ENCODE measurements around the gene DIS3L. TPM values are rescaled to one million over a fixed set of nuclear protein-coding genes. Genes with fewer than 3 reads are reported as not detected.

The DIS3L gene
- total and polyA plus RNA-seq, 2 of the 4 experiments (the other 2 are of a cell fraction) = 5.1 to 14.5 TPM

GRCh38 chr15:66378814-66379430, 85.6 kb downstream of the DIS3L start:
- H3K4ac ChIP-seq (ENCODE audit: low read depth, low read length) = no peak overlapping the region
- H3K23ac ChIP-seq (ENCODE audit: low read depth, low read length) = no peak overlapping the region
- ChIA-PET POLR2A (ENCODE audit: unreplicated experiment) (no interaction called here), CTCF (interaction anchor here (1.5 kb wide), 1 partner anchor 118 kb away, joined by 3 read pairs; the partner anchor contains the start of gene SNAPC5)
- H3K36me3 ChIP-seq (ENCODE audit: control insufficient read depth, insufficient read depth, low read length) = no peaks in the 10 kb centered on the region
- dilution Hi-C loops (cut with HindIII; ENCODE audit: low sequenced_read_pairs, unreplicated experiment) (no loop called here), in situ Hi-C loops (cut with MboI; ENCODE audit: low sequenced_read_pairs) (no loop called here), intact Hi-C loops (cut with micrococcal nuclease) (no loop called here)
- no peak overlapping the region for H2BK20ac ChIP-seq (ENCODE audit: low read depth, low read length)
- H3K4me1 ChIP-seq (ENCODE audit: control insufficient read depth, insufficient read depth, low read length) = no peaks in the 10 kb centered on the region; the same call in 1 of the 2 replicates
- H3K18ac ChIP-seq (ENCODE audit: low read depth, low read length) = no peak overlapping the region
- no peaks in the 10 kb centered on the region for H3K9me3 ChIP-seq (ENCODE audit: control insufficient read depth, insufficient read depth, low read length)
- H2AK9ac ChIP-seq (replicated peaks; ENCODE audit: low read depth, low read length, poor library complexity) = no peak overlapping the region
- TF ChIP-seq SMC3 (IDR thresholded peaks at IDR 0.05; ENCODE audit: low read depth, low read length) = no peak
- no peak for TF ChIP-seq MXI1 (IDR thresholded peaks at IDR 0.05; ENCODE audit: borderline replicate concordance, low read depth, low read length)
- TF ChIP-seq RAD21 (IDR thresholded peaks at IDR 0.05; ENCODE audit: low read length) = no peak
- no peak for TF ChIP-seq CHD1 (IDR thresholded peaks at IDR 0.05; ENCODE audit: low read depth, low read length)
- TF ChIP-seq USF2 (IDR thresholded peaks at IDR 0.05; ENCODE audit: low read depth, low read length) = no peak
- no peak for TF ChIP-seq RCOR1 (IDR thresholded peaks at IDR 0.05; ENCODE audit: insufficient replicate concordance, low read length)
- TF ChIP-seq POLR2A (IDR thresholded peaks at IDR 0.05; ENCODE audit: low read depth, low read length) = no peak
- TF ChIP-seq MAZ (IDR thresholded peaks at IDR 0.05; ENCODE audit: borderline replicate concordance, low read depth, low read length) = no peak
- TF ChIP-seq FOS (IDR thresholded peaks at IDR 0.05; ENCODE audit: low read depth, low read length) = no peak
- no peak for TF ChIP-seq BHLHE40 (IDR thresholded peaks at IDR 0.05; ENCODE audit: low read depth, low read length)
- no peak for TF ChIP-seq RFX5 (IDR thresholded peaks at IDR 0.05; ENCODE audit: low read depth, low read length)
- no CpG with 5 or more reads among the region's 7 CpGs for WGBS, 2 experiments (ENCODE audit: extremely low coverage in 2 of 2, insufficient read length in 1 of 2)
- no peak overlapping the region for H4K5ac ChIP-seq (ENCODE audit: low read depth, low read length)
- ATAC-seq (ENCODE audit: low read depth) (no peak), DNase-seq (no peak)
- no peak overlapping the region for H2BK120ac ChIP-seq (ENCODE audit: low read depth, low read length)
- no peak overlapping the region for H4K91ac ChIP-seq (ENCODE audit: insufficient read depth, low read depth, low read length)
- no peak overlapping the region for H3K4me2 ChIP-seq (ENCODE audit: low read depth, low read length)
- H2AK5ac ChIP-seq (ENCODE audit: low read depth, low read length) = no peak overlapping the region
- no peak overlapping the region for H3K4me3 ChIP-seq (ENCODE audit: insufficient read depth, low read depth, low read length)
- no peak overlapping the region for H3K56ac ChIP-seq (ENCODE audit: extremely low read depth, insufficient read depth, low read length)
- no peaks in the 10 kb centered on the region for H3K9me1 ChIP-seq (ENCODE audit: insufficient read depth, low read length)
- H4K8ac ChIP-seq (ENCODE audit: low read depth in 2 of 2, low read length in 2 of 2) = no peak overlapping the region
- no peaks in the 10 kb centered on the region for H3K27me3 ChIP-seq (ENCODE audit: control insufficient read depth, insufficient read depth, low read length)
- H2BK15ac ChIP-seq (ENCODE audit: low read depth, low read length) = no peak overlapping the region
- H3K27ac ChIP-seq (ENCODE audit: insufficient read depth, low read length) = no peak overlapping the region
- no peaks in the 10 kb centered on the region for H4K20me1 ChIP-seq (ENCODE audit: insufficient read depth, low read length)
- H2AFZ ChIP-seq (replicated peaks; ENCODE audit: low read length, poor library complexity) = no peak overlapping the region
- no peak overlapping the region for H2BK5ac ChIP-seq (ENCODE audit: low read depth, low read length, poor library complexity, severe bottlenecking)
- BruUV-seq (replicated peaks) = no TSS peak
- no peak overlapping the region for H3K14ac ChIP-seq (replicated peaks; ENCODE audit: low read depth, low read length)
- no peaks in the 10 kb centered on the region for H3K79me1 ChIP-seq (ENCODE audit: low read depth in 1 of 2, low read length in 2 of 2)
- no peak overlapping the region for H3K9ac ChIP-seq (ENCODE audit: low read depth, low read length)

Measured in IMR-90 (cell line).